Peyer's patch (tissue), 4 donors: Measurements from ENCODE around the gene DYNLT5. TPM values are rescaled to one million over a fixed set of nuclear protein-coding genes. Genes with fewer than 3 reads are reported as not detected.
"Not testable (repeated sequence)": the region's sequence is repeated elsewhere in the genome, so short reads cannot be mapped to it uniquely, and the experiment has no call there.

Source experiments
- DNase-seq, 3 donors: peaks; one replicate each; pipeline ENCODE4 v3.0.0-alpha.2; 2017 to 2019
- H3K27ac ChIP-seq, 4 donors: fragments of 200-600 bp; sonication (generic); one replicate each; pipeline ENCODE4 v1.5.1; 2016 to 2019
- H3K27me3 ChIP-seq, 2 donors: fragments of 200-600 bp; sonication (generic); one replicate each; pipeline ENCODE4 v1.5.1; 2019
- H3K36me3 ChIP-seq, 3 donors: fragments of 200-600 bp; sonication (generic); one replicate each; pipeline ENCODE4 v1.5.1; 2016 to 2019
- H3K4me1 ChIP-seq, 4 donors: fragments of 200-600 bp; sonication (generic); one replicate each; pipeline ENCODE4 v1.5.1; 2016 to 2019
- H3K4me3 ChIP-seq, 4 donors: fragments of 200-600 bp; sonication (generic); 1 replicate in 3 of 4; 2 replicates in 1 of 4; pipeline ENCODE4 v1.5.1; 2016 to 2019; ENCODE audit warnings: mild to moderate bottlenecking in 1 of 4
- H3K9me3 ChIP-seq, 4 donors: fragments of 200-600 bp; sonication (generic); one replicate each; pipeline ENCODE4 v1.5.1; 2016 to 2019; ENCODE audit warnings: mild to moderate bottlenecking in 1 of 4
- POLR2A ChIP-seq, 2 donors: fragments of 450-650 bp; IDR thresholded peaks; one replicate each; pipeline ENCODE4 v1.5.1; 2017; ENCODE audit warnings: antibody characterized with exemption in 2 of 2, mild to moderate bottlenecking in 2 of 2, moderate library complexity in 2 of 2
- total RNA-seq, 4 donors: library from RNA; depleted of rRNA; stranded (reverse); fragments of >200 nt; gene quantifications; one replicate each; pipeline ENCODE4 v1.1.0, GENCODE V29; 2016
- TF ChIP-seq, protein P1 (sequence below), 6 experiments: fragments of 450-650 bp in 4 of 6; fragments of 200-600 bp in 2 of 6; sonication (generic) in 1 of 6; IDR thresholded peaks; one replicate each; pipeline ENCODE4 v1.5.1; 2017 to 2019; ENCODE audit warnings: antibody characterized with exemption in 6 of 6, mild to moderate bottlenecking in 3 of 6, moderate library complexity in 1 of 6

DYNLT5 gene
- total RNA-seq, 4 donors from 2014 or later: 0.88 to 4.1 TPM; not detected in 2

DNA sequence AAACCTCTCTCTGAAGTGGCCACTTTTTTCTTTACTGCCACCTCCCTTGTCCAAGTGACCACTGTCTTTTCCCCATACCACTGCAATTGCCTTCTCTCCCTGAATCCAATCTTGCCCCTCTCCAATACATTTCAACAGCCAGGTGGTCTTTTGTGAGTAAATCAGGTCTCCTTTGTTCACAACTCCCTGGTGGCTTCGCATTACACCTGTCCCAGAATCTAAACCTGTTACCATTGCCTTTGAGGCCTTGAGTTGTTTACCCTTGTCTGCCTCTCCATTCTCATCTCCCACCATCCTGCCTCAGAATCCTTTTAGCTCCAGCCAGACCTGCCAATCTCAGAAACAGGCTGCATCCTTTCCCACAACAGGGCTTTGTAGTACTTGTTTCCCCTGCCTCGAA, 21.8 kb upstream of the DYNLT5 start:
- H3K27me3 ChIP-seq: no peaks in the 10 kb centered on the region
- H3K27ac ChIP-seq: no peak overlapping the region
- no peak overlapping the region for H3K4me3 ChIP-seq
- H3K36me3 ChIP-seq: no peaks in the 10 kb centered on the region
- no peak for TF ChIP-seq POLR2A (IDR thresholded peaks at IDR 0.05)
- TF ChIP-seq, protein P1, sequence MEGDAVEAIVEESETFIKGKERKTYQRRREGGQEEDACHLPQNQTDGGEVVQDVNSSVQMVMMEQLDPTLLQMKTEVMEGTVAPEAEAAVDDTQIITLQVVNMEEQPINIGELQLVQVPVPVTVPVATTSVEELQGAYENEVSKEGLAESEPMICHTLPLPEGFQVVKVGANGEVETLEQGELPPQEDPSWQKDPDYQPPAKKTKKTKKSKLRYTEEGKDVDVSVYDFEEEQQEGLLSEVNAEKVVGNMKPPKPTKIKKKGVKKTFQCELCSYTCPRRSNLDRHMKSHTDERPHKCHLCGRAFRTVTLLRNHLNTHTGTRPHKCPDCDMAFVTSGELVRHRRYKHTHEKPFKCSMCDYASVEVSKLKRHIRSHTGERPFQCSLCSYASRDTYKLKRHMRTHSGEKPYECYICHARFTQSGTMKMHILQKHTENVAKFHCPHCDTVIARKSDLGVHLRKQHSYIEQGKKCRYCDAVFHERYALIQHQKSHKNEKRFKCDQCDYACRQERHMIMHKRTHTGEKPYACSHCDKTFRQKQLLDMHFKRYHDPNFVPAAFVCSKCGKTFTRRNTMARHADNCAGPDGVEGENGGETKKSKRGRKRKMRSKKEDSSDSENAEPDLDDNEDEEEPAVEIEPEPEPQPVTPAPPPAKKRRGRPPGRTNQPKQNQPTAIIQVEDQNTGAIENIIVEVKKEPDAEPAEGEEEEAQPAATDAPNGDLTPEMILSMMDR (IDR thresholded peaks at IDR 0.05): no peak
- no peak for DNase-seq
- no peaks in the 10 kb centered on the region for H3K4me1 ChIP-seq
- H3K9me3 ChIP-seq: no peaks in the 10 kb centered on the region

- H3K27ac ChIP-seq: no peak overlapping the region
- no peak for DNase-seq
- no peaks in the 10 kb centered on the region for H3K4me1 ChIP-seq
- no peak for TF ChIP-seq POLR2A (IDR thresholded peaks at IDR 0.05)
- TF ChIP-seq, protein P1 (IDR thresholded peaks at IDR 0.05): no peak
- no peak overlapping the region for H3K4me3 ChIP-seq
- no peaks in the 10 kb centered on the region for H3K36me3 ChIP-seq
- H3K9me3 ChIP-seq: no peaks in the 10 kb centered on the region
- no peaks in the 10 kb centered on the region for H3K27me3 ChIP-seq
Measured at GRCh38 chr1:66731170-66731865, 20.9 kb upstream of the DYNLT5 start.

- Histone ChIP-seq H3K9me3 (no peaks in the 10 kb centered on the region), H3K27ac (no peak overlapping the region), H3K4me1 (no peaks in the 10 kb centered on the region), H3K36me3 (no peaks in the 10 kb centered on the region), H3K4me3 (no peak overlapping the region), H3K27me3 (no peaks in the 10 kb centered on the region)
- no peak for TF ChIP-seq POLR2A (IDR thresholded peaks at IDR 0.05)
- TF ChIP-seq, protein P1 (IDR thresholded peaks at IDR 0.05): no peak
- DNase-seq: no peak
Measured at GRCh38 chr1:66732407-66733166, 19.7 kb upstream of the DYNLT5 start.

DNA sequence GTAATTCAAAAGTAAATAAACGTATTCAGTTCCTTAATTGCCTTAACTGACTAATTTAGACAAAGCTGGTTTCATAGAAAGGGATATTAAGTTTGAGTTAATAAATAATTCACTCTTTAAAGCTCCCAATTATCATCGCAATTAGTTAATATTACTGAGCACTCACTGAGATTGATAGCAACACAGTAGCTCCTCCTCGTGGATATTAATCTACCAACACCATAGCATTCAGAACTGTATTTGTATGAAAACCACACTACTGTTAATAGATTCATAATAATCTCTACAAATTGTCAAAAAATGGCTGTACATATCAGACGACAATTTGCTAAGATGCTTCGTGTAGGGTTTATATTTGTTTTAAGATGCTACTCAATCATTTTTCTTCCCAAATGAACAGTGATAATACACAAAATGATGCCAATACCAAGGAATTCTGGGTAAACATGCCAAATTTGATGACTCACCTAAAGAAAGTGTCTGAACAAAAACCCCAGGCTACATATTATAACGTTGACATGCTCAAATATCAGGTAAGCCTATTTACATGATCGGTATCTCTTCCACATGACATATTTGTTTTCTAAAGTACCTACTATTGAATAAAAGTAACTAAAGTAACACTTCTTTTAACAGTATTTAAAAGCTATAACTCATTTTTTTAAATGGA, 18.8 kb upstream of the DYNLT5 start:
- no peaks in the 10 kb centered on the region for H3K36me3 ChIP-seq
- TF ChIP-seq POLR2A (IDR thresholded peaks at IDR 0.05): no peak
- no peak for DNase-seq
- H3K4me3 ChIP-seq: no peak overlapping the region
- no peaks in the 10 kb centered on the region for H3K27me3 ChIP-seq
- H3K4me1 ChIP-seq: no peaks in the 10 kb centered on the region
- H3K9me3 ChIP-seq: no peaks in the 10 kb centered on the region
- H3K27ac ChIP-seq: no peak overlapping the region

DNA sequence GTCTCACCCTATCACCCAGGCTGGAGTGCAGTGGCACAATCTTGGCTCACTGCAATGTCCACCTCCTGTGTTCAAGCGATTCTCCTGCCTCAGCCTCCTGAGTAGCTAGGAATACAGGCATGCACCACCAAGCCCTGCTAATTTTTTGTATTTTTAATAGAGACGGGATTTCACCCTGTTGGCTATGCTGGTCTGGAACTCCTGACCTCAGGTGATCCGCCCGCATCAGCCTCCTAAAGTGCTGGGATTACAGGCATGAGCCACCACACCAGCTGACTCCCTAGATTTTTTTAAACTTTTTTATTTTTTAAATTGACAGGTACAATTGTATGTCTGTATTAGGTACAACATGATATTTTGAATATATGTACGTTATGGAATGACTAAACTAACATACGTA, 17.7 kb upstream of the DYNLT5 start:
- not testable (repeated sequence) for H3K36me3 ChIP-seq, H3K9me3 ChIP-seq, H3K27ac ChIP-seq, DNase-seq, H3K4me3 ChIP-seq, H3K27me3 ChIP-seq, H3K4me1 ChIP-seq

DNA sequence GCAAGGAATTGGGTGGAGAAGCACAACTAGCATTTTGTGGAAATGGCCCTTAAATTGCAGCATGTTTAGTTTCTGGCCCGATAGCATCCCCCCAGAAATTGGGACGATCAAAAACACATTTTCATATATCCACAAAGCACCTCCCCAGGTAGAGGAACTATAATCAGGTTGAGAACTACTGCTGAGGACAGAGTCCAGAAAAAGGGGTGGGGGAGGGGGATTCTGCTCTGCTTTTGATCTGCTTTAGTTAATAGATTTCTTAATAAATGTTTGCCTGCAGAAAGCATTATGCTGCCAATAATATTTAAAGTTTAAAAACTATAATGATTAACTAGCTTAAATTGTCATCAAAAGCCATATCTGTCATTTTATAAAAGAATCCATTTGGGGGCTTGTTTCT, 14.4 kb upstream of the DYNLT5 start:
- H3K36me3 ChIP-seq: no peaks in the 10 kb centered on the region
- TF ChIP-seq, protein P1 (IDR thresholded peaks at IDR 0.05): no peak
- TF ChIP-seq POLR2A (IDR thresholded peaks at IDR 0.05): no peak
- H3K4me3 ChIP-seq: no peak overlapping the region
- DNase-seq: no peak
- H3K9me3 ChIP-seq: no peaks in the 10 kb centered on the region
- no peaks in the 10 kb centered on the region for H3K27me3 ChIP-seq
- H3K27ac ChIP-seq: no peak overlapping the region
- H3K4me1 ChIP-seq: no peaks in the 10 kb centered on the region
